ENCODE data around the gene THEM5. TPM values are rescaled to one million over a fixed set of nuclear protein-coding genes. Genes with fewer than 3 reads are reported as not detected.
"Not testable (repeated sequence)": the region's sequence is repeated elsewhere in the genome, so short reads cannot be mapped to it uniquely, and the experiment has no call there.

Gene THEM5
- not detected in 2 replicates for total RNA-seq

DNA sequence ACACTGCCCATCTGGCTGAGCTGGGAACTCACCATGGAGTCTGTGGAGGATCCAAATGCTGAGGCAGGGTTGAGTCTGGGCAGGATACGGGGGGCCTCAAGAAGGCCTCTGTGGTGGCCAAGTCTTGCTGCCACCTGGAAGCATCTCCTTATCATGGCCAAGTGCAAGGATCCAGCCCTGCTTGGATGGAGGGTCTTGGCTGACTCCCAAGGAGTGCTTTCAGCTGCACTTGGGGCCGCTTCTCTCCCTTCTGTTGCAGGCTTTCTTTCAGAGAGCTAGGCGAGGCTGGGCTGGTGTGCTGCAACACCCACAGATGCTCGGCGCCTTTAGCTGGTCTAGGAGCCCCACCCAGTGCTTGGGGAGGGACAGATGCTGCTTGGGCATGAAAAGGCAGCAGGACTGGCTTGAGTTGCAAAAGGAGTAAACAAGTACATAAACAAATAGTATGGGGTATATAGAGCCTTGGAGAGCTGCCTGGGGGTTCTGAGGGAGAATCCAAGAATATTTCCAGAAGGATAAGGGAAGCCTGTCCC is at the start of gene THEM5:
Gene THEM5 (minus strand): TSS at position 302 of the 533 bp plus-strand sequence. CDS start 147 bp downstream, at position 155.
- DNase-seq (ENCODE audit: low read depth, low spot score), result no peak

DNA sequence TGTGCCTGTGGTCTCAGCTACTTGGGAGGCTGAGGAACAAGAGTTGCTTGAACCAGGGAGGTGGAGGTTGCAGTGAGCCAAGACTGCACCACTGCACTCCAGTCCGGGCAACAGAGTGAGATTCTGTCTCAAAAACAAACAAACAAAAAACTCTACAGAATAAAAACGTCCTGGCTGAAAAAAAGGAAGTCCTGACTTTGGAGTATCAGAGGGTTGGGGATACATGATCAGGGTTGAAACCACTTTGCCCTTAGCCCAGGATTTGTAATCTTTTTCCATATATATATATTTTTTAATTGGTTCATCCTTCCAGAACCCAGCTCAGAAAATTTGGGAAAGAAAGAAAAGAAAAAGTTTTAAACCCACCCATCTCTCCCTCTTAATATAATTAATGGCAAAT is 49.3 kb upstream of the THEM5 start:
- no peak for DNase-seq (ENCODE audit: low read depth, low spot score)

DNA sequence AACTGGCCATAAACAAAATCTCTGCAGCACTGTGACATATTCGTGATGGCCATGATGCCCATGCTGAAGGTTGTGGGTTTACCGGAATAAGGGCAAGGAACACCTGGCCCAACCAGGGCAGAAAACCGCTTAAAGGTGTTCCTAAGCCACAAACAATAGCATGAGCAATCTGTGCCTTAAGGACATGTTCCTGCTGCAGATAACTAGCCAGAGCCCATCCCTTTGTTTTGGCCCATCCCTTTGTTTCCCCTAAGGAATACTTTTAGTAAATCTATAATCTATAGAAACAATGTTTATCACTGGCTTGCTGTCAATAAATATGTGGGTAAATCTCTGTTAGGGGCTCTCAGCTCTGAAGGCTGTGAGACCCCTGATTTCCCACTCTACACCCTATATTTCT is 47.3 kb upstream of the THEM5 start:
- DNase-seq (ENCODE audit: low read depth, low spot score), result not testable (repeated sequence)

- no peak for DNase-seq (ENCODE audit: low read depth, low spot score)
Observed at GRCh38 chr1:151898519-151898991, 45.0 kb upstream of the THEM5 start.

DNA sequence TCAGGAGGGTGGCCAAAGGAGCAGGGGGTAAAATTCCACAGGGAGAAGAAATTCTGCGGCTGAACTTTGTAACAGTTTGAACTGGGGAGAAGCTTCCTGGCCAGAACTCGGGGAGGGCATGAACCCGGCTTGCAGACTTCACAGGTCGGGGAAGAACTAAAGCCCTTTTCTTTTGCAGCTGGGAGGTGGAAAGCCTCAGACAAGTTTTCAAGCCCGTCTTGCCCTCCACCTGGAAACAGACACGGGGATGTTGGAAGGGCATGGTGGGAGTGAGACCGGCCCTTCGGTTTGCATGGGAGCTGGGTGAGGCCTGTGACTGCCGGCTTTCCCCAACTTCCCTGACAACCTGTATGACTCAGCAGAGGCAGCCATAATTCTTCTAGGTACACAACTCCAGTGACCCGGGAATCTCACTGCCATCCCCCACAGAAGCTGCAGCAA is 44.5 kb upstream of the THEM5 start:
- DNase-seq (ENCODE audit: low read depth, low spot score), result no peak

GRCh38 chr1:151893176-151893924 is 39.8 kb upstream of the THEM5 start:
- no peak for DNase-seq (ENCODE audit: low read depth, low spot score)

DNA sequence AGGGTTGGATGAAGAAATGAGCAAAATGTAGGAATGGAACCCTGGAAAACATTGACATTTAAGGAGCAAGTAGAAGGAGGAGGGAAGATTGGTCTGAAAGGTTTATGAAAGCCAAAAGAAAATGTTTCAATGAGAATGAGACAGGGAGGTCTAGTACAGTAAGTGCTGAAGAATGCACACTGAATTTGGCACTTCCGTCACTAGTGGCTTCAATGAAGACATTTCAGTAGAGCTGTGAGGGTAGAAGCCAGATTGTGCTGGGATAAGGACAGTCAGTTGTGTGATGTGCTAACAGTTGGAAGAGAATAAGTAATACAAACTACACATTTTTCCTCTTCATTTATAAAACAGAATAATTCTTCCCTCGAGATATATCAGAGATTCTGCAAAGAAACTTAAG is 38.7 kb upstream of the THEM5 start:
- no peak for DNase-seq (ENCODE audit: low read depth, low spot score)

DNA sequence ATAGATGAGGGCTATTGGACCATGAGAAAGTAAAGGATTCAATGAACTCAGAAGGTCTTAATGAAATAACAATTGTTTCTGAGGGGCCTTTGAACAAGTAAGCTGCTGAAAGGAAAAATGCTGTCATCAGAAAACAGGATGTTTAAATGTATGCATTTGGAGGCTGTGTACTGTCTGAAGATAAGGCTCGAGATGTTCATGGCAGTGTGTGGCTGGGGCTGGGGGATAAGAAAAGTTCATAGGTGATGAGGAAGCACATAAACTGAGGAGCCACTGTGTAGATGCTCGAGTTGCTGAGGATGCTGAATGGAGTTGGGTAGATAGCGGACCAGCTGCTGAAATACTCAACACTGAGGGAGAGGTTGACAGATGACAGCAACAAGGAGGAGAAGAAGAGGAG is 38.0 kb upstream of the THEM5 start:
- no peak for DNase-seq (ENCODE audit: low read depth, low spot score)

- DNase-seq (ENCODE audit: low read depth, low spot score), result no peak
Observed at GRCh38 chr1:151888972-151889570, 35.6 kb upstream of the THEM5 start.

DNA sequence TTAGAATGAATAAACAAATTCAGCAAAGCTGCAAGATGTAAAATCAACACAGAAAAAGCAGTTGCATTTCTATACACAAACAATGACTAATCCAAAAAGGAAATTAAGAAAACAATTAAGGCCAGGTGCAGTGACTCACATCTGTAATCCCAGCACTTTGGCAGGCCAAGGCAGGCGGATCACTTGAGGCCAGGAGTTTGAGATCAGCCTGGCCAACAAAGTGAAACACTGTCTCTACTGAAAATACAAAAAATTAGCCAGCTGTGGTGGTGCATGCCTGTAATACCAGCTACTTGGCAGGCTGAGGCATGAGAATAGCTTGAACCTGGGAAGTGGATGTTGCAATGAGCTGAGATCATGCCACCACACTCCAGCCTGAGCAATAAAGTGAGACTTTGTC is 33.5 kb upstream of the THEM5 start:
- peak; percentile 15 for DNase-seq (ENCODE audit: low read depth, low spot score)

GRCh38 chr1:151885479-151885878 is 32.0 kb upstream of the THEM5 start:
- DNase-seq (ENCODE audit: low read depth, low spot score), result no peak

DNA sequence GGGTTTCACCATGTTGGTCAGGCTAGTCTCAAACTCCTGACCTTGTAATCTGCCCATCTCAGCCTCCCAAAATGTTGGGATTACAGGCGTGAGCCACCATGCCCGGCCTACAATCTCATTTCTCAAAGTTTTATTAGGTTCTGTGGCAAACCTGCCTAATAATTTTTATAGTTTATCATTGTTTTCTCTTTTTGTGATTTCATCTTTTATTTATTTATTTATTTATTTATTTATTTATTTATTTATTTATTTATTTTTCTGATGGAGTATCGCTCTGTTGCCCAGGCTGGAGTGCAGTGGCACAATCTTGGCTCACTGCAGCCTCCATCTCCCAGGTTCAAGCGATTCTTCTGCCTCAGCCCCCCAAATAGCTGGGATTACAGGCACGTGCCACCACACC is 31.4 kb upstream of the THEM5 start:
- DNase-seq (ENCODE audit: low read depth, low spot score), result not testable (repeated sequence)

DNA sequence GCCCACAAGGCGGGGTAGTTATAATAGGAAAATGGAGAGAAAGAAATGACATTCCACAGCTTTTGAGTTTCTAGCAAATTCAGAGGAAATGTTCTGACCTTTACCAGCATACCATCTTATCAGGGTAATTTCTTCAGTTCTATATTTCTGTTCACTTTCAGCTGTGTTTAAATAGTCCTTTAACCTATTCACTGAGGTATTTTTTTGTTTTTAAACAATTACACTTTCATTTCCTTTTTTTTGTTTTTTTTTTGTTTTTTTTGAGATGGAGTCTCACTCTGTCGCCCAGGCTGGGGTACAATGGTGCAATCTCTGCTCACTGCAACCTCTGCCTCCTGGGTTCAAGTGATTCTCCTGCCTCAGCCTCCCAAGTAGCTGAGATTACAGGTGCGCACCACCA is 30.9 kb upstream of the THEM5 start:
- not testable (repeated sequence) for DNase-seq (ENCODE audit: low read depth, low spot score)

GRCh38 chr1:151883898-151884297 is 30.4 kb upstream of the THEM5 start:
- not testable (repeated sequence) for DNase-seq (ENCODE audit: low read depth, low spot score)

DNA sequence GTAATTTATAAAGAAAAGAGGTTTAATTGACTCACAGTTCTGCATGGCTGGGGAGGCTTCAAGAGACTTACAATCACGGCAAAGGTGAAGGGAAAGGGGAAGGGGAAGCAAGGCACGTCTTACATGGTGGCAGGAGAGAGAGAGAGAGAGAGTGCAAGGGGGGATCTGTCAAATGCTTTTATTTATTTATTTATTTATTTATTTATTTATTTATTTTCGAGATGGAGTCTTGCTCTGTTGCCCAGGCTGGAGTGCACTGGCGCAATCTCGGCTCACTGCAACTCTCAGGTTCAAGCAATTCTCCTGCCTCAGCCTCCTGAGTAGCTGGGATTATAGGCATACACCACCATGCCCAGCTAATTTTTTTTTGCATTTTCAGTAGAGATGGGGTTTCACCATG is 29.4 kb upstream of the THEM5 start:
- DNase-seq (ENCODE audit: low read depth, low spot score), result not testable (repeated sequence)

DNA sequence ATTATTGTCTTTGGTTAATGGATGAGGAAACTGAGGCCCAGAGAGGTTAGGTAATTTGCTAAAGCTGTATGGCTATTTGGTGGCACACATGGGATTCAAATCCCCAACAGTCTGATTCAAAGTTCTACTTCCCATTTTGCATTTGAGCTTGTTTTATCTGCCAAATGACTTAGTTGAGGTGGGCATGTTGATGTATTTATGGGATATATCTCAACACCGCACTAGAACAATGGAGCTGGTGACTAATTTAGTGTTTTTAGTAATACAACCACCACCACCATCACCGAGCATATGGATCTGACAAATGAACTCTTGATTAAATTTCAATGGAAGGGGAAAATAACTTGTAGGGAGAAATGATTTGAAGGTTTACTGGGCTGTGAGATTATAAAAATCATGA is 29.0 kb upstream of the THEM5 start:
- no peak for DNase-seq (ENCODE audit: low read depth, low spot score)

DNA sequence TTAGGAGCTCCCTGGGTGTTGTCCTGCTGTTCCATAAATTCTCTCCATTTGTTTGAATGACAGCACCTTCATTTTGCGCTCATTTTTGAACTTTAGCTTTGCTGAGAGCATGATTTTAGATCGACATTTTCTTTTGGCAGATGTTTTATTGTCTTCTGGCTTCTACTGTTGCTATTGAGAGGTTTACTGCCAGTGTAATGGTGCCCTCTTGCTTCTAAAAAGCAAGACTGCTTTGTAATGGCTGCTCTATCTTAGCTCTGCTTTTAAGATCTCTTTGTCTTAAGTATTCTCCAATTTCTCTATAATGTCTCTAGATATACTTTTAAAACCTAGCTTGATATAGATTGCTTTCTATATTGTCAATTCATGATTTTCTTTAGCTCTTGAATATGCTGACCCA is 28.0 kb upstream of the THEM5 start:
- DNase-seq (ENCODE audit: low read depth, low spot score), result no peak

DNA sequence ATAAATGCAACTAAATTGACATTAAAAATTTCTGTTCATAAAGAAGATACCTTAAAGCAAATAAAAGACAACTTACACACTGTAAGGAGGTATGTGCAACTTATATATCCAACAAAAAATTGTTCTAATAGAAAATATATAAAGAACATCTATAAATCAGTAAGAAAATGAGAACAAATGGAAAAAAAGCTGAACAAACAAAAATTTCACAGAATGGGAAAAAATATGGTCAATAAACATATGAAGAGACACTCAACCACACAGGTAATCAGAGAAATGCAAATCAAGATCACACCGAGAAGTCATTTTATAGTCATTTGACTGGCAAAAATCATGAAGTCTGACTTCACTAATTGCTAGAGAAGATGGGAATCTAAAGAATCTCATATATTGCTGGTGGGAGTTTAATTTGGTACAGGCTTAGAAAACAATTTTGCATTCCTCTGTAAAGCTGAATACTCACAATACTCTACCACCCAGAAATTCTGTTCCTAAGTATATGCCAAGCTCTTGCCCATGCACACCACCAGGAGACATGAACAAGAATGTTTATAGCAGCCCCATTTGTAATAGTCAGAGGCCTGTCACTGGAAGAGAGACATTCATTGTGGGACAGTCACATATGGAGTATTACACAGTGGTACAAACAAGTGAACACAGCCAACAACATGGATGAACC is 22.0 kb upstream of the THEM5 start:
- no peak for DNase-seq (ENCODE audit: low read depth, low spot score)

DNA sequence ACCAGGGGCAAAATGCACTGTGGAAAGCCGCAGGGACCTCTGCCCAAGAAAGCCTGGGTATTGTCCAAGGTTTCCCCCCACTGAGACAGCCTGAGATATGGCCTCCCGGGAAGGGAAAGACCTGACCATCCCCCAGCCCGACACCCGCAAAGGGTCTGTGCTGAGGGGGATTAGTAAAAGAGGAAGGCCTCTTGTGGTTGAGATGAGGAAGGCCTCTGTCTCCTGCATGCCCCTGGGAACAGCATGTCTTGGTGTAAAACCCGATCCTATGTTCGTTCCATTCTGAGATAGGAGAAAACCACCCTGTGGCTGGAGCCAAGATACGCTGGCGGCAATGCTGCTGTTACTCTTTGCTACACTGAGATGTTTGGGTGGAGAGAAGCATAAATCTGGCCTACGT is 19.3 kb upstream of the THEM5 start:
- DNase-seq (ENCODE audit: low read depth, low spot score), result not testable (repeated sequence)

GRCh38 chr1:151871284-151872030 is 17.9 kb upstream of the THEM5 start:
- DNase-seq (ENCODE audit: low read depth, low spot score), result no peak

DNA sequence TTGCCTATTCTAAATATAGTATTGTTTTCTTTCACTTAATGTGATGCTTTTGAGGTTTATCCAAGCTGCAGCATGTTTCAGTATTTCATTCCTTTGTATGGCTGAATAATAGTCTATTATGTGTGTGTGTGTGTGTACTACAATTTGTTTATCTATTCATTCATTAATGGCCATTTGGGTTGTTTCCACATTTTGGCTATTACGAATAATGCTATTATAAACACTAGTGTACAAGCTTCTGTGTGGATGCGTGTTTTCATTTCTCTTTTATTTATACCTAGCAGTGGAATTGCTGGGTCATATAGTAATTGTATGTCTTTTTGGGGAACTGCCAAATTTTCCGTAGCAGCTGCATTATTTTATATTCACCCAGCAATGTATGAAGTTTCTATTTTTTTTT is 15.0 kb upstream of the THEM5 start:
- DNase-seq (ENCODE audit: low read depth, low spot score), result no peak

All from pulmonary artery endothelial cell (primary cell).